Nephron progenitor cell (in vitro differentiated cells): ENCODE data around the gene HIPK2.

Experiments used
- DNase-seq: peaks from one replicate; pipeline ENCODE4 v3.0.0; 2021
- H3K27ac Mint-ChIP-seq: 2 replicates; pipeline ENCODE4 v1.8.0; 2021; ENCODE audit warnings: mild to moderate bottlenecking, moderate library complexity, mixed read lengths
- H3K27me3 Mint-ChIP-seq: 2 replicates; pipeline ENCODE4 v1.8.0; 2021; ENCODE audit warnings: mild to moderate bottlenecking, low read depth, mixed read lengths; ENCODE audit not compliant: poor library complexity
- H3K36me3 Mint-ChIP-seq: 2 replicates; pipeline ENCODE4 v1.8.0; 2021; ENCODE audit warnings: low read depth, mixed read lengths
- H3K4me1 Mint-ChIP-seq: 2 replicates; pipeline ENCODE4 v1.8.0; 2021; ENCODE audit warnings: mixed read lengths
- H3K4me3 Mint-ChIP-seq: 2 replicates; pipeline ENCODE4 v1.8.0; 2021; ENCODE audit warnings: mild to moderate bottlenecking, moderate library complexity, mixed read lengths
- H3K9me3 Mint-ChIP-seq: 2 replicates; pipeline ENCODE4 v1.8.0; 2021; ENCODE audit warnings: mild to moderate bottlenecking, moderate library complexity, mixed read lengths
- TF ChIP-seq, protein P1 (sequence below): fragments of 200-600 bp; sonication (generic); IDR thresholded peaks from 2 replicates; pipeline ENCODE4 v1.5.0; 2021; ENCODE audit warnings: antibody characterized with exemption

The HIPK2 gene

DNA sequence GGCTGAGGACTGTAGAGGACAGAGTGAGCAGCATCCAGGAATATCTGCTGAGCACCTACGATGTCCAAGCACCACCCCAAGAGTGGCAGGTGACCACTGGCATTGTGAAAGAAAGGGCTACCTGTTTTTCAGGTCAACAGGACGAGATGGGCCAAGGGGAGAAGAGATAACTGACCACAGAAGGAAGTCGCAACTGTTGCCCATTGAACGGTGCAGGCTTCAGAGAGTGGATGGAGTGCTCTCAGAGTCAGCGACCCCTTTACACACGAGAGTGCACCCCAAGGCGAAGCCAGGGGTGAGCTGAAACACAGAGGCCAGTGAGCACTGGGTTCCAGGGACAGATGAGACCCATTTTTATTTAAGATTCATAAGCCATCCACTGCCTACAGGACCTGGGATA, 42.3 kb downstream of the HIPK2 start:
- no peak for DNase-seq
- H3K9me3 Mint-ChIP-seq, result peaks cover 12% of the 10 kb centered on the region
- TF ChIP-seq, protein P1, sequence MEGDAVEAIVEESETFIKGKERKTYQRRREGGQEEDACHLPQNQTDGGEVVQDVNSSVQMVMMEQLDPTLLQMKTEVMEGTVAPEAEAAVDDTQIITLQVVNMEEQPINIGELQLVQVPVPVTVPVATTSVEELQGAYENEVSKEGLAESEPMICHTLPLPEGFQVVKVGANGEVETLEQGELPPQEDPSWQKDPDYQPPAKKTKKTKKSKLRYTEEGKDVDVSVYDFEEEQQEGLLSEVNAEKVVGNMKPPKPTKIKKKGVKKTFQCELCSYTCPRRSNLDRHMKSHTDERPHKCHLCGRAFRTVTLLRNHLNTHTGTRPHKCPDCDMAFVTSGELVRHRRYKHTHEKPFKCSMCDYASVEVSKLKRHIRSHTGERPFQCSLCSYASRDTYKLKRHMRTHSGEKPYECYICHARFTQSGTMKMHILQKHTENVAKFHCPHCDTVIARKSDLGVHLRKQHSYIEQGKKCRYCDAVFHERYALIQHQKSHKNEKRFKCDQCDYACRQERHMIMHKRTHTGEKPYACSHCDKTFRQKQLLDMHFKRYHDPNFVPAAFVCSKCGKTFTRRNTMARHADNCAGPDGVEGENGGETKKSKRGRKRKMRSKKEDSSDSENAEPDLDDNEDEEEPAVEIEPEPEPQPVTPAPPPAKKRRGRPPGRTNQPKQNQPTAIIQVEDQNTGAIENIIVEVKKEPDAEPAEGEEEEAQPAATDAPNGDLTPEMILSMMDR, result no peak
- peaks cover 4% of the 10 kb centered on the region for H3K27me3 Mint-ChIP-seq
- H3K4me1 Mint-ChIP-seq, result peaks cover 52% of the 10 kb centered on the region
- H3K4me3 Mint-ChIP-seq, result no peak overlapping the region
- peaks cover 55% of the 10 kb centered on the region for H3K36me3 Mint-ChIP-seq
- H3K27ac Mint-ChIP-seq, result no peak overlapping the region

DNA sequence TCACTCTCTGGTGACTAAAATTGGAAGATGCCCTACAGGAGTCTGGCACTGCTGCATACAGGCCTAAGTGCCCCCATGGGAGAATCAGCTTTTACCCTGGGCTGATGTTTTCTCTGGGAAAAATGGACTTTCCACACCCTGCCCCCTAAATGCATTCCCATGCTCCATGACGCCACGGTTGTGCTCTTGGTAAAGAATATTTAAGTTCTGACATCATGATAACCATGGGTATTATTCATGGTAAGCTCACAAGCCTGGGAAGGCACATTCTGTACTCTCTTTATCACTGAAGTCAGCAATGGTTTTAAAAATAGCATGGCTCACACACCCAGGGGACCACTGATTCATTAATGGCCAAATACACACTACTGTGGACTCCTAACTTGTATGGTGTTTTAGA, 43.4 kb downstream of the HIPK2 start:
- Mint-ChIP-seq H3K36me3 (peaks cover 57% of the 10 kb centered on the region), H3K9me3 (peaks cover 18% of the 10 kb centered on the region), H3K27ac (no peak overlapping the region), H3K27me3 (no peaks in the 10 kb centered on the region), H3K4me3 (no peak overlapping the region), H3K4me1 (peaks cover 52% of the 10 kb centered on the region)
- no peak for DNase-seq
- TF ChIP-seq, protein P1, result no peak

DNA sequence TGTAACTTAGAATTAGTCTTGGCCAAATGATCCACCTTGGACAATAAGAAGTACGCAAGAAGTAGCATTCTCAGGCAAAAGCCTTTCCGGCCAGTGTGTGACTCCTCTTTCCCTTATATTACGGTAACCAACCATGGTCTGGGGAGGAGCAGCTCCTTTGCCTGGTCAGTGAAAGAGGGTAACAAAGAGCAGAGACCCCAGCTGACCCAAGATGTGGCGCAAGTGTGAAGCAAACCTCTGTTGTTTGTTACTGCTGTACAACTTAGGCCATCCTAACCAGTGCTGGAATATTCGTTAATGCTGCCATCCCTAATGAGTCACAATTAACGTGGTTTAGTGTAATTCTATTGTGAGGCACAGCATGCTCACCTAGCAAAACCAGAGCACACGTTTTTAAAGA, 44.0 kb downstream of the HIPK2 start:
- no peaks in the 10 kb centered on the region for H3K27me3 Mint-ChIP-seq
- peaks cover 64% of the 10 kb centered on the region for H3K36me3 Mint-ChIP-seq
- H3K4me1 Mint-ChIP-seq, result peaks cover 49% of the 10 kb centered on the region
- no peak overlapping the region for H3K4me3 Mint-ChIP-seq
- H3K9me3 Mint-ChIP-seq, result peaks cover 24% of the 10 kb centered on the region
- no peak for DNase-seq
- no peak overlapping the region for H3K27ac Mint-ChIP-seq
- TF ChIP-seq, protein P1, result no peak

DNA sequence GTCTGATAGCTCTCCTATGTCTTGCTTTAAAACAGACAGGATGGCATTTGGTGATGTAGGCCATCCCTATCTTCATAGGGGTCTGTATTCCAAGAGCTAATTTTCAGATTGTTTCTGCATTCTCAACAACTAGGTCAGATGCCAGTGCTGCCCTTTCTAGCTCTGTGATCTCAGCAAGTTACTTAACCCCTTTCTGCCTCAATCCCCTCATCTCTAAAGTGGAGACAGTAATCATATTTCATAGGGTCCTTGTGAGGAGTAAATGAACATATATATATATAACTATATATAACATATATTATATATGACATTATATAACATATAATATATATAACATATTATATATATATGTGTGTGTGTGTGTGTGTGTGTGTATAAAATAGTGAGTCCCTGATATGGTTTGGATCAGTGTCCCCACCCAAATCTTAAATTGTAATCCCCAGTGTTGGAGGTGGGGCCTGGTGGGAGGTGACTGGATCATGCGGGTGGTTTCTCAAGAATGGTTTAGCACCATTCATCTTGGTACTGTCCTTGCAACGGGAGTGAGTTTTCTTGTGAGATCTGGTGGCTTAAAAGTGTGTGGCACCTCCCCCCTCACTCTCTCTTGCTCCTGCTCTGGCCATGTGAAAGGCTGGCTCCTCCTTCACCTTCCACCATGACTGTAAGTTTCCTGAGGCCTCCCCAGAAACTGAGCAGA, 45.2 kb downstream of the HIPK2 start:
- no peak overlapping the region for H3K27ac Mint-ChIP-seq
- H3K9me3 Mint-ChIP-seq, result peaks cover 31% of the 10 kb centered on the region
- no peak for DNase-seq
- no peak overlapping the region for H3K4me3 Mint-ChIP-seq
- peaks cover 38% of the 10 kb centered on the region for H3K4me1 Mint-ChIP-seq
- TF ChIP-seq, protein P1, result no peak
- peaks cover 73% of the 10 kb centered on the region for H3K36me3 Mint-ChIP-seq
- no peaks in the 10 kb centered on the region for H3K27me3 Mint-ChIP-seq

DNA sequence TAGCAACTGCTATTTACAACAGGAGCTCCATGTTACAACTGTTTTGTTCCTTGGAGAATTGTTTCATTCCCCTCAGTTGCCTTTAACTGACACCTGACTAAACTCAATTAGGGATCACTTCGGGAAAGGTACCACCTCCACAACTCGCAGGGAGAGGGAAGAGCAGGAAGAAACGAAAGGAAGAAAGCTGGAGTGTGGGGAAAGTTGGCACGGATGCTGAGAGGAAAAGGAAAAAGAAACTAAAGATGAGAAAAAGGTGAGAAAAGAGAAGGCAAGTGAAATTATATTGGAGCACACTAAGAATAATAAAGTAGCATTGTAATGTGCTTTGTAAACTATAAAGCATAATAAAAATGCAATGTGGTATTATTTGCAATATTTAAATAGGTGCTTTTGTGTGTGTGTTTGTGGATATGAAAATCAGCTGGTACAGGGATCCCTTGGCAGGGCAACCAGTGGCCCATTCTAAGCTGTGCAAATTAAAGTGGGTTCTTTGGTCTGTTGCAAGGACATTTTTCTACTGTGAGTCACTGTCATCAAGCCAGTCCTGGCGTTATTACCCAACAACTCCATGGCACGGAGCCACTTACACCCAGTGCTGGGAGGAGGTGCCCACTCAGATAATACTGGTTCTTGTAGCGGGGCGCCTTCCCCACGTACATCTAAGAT, 45.9 kb downstream of the HIPK2 start:
- peaks cover 35% of the 10 kb centered on the region for H3K4me1 Mint-ChIP-seq
- no peaks in the 10 kb centered on the region for H3K27me3 Mint-ChIP-seq
- H3K27ac Mint-ChIP-seq, result peak overlapping the region; percentile 31
- H3K4me3 Mint-ChIP-seq, result no peak overlapping the region
- no peak for DNase-seq
- H3K9me3 Mint-ChIP-seq, result peaks cover 31% of the 10 kb centered on the region
- H3K36me3 Mint-ChIP-seq, result peaks cover 77% of the 10 kb centered on the region
- TF ChIP-seq, protein P1, result no peak
